HepG2 (cell line): ENCODE results near the gene PCNT. TPM values are rescaled to one million over a fixed set of nuclear protein-coding genes. Genes with fewer than 3 reads are reported as not detected.

Experiments
- ATAC-seq: fragments of 200-7000 bp; cut with Tn5 transposase; 3 replicates; pipeline ENCODE4 v1.9.1; 2020; ENCODE audit warnings: mild to moderate bottlenecking, moderate library complexity
- BruUV-seq: library from RNA; stranded (reverse); fragments of 400-500 nt; replicated peaks from 2 replicates; lab custom pipeline; 2021; lab: Mats Ljungman, UMichigan
- CTCF ChIA-PET: fragments of 300-600 bp; formaldehyde crosslinking; extraction: SDS; loops from one replicate; lab custom pipeline; 2021; ENCODE audit warnings: low total read pairs, inconsistent platforms, low intra/inter-chr PET ratio; lab: Yijun Ruan, JAX
- POLR2A ChIA-PET: fragments of 350-600 bp; sonication (Branson Sonifier 250); formaldehyde crosslinking; loops from one replicate; lab custom pipeline; 2020; ENCODE audit warnings: antibody characterized with exemption, inconsistent platforms; lab: Yijun Ruan, JAX
- DNase-seq: peaks from one replicate; pipeline ENCODE4 v3.0.0-alpha.2; 2015; ENCODE audit warnings: low spot score
- FAIRE-seq: peaks from 3 replicates; lab custom pipeline; 2011; peaks lifted over from hg19 to GRCh38; lab: Jason Lieb, UNC
- H2AFZ ChIP-seq: one replicate; pipeline ENCODE4 v1.6.1; 2011; ENCODE audit warnings: low read length, inconsistent platforms
- H3K27ac ChIP-seq: fragments of 300-600 bp; 3 replicates; pipeline ENCODE4 v1.8.0; 2011; ENCODE audit warnings: mixed run types, mild to moderate bottlenecking, mixed read lengths, low read length, inconsistent platforms; ENCODE audit not compliant: insufficient read depth; ENCODE audit errors: extremely low read length
- H3K27me3 ChIP-seq, 2 experiments: fragments of 200-600 bp in 1 of 2; 2 replicates in 1 of 2; 3 replicates in 1 of 2; pipeline versions ENCODE4 v1.6.0 to v1.8.0; 2011; ENCODE audit warnings: low read length in 2 of 2, mild to moderate bottlenecking in 2 of 2, moderate library complexity in 2 of 2, inconsistent platforms in 1 of 2; ENCODE audit not compliant: insufficient read depth in 2 of 2, control insufficient read depth in 1 of 2
- H3K36me3 ChIP-seq, 2 experiments: fragments of 200-600 bp in 1 of 2; replicated peaks in 1 of 2; 2 replicates in 1 of 2; 3 replicates in 1 of 2; pipeline versions ENCODE4 v1.5.1 to v1.8.0; 2011; ENCODE audit warnings: low read length in 2 of 2, inconsistent platforms in 1 of 2; ENCODE audit not compliant: insufficient read depth in 2 of 2, control insufficient read depth in 1 of 2
- H3K4me1 ChIP-seq: 2 replicates; pipeline ENCODE4 v1.5.1; 2012; ENCODE audit warnings: low read length, inconsistent platforms; ENCODE audit not compliant: insufficient read depth
- H3K4me2 ChIP-seq: 2 replicates; pipeline ENCODE4 v1.6.0; 2011; ENCODE audit warnings: low read depth, low read length, inconsistent platforms
- H3K4me3 ChIP-seq, 3 experiments: fragments of 200-600 bp in 1 of 3; sonication (generic), shearing (Covaris generic) in 1 of 3; replicated peaks in 1 of 3; 2 replicates each; pipeline ENCODE4 v1.5.1; 2011 to 2016; ENCODE audit warnings: low read length in 3 of 3, inconsistent platforms in 2 of 3, low read depth in 2 of 3, mild to moderate bottlenecking in 2 of 3, control low read depth in 1 of 3, mixed read lengths in 1 of 3; ENCODE audit not compliant: insufficient read depth in 1 of 3
- H3K79me2 ChIP-seq: one replicate; pipeline ENCODE4 v1.6.1; 2011; ENCODE audit warnings: low read length, inconsistent platforms; ENCODE audit not compliant: insufficient read depth
- H3K9ac ChIP-seq: 2 replicates; pipeline ENCODE4 v1.6.0; 2011; ENCODE audit warnings: mild to moderate bottlenecking, low read depth, low read length, inconsistent platforms; ENCODE audit not compliant: insufficient read depth
- H3K9me3 ChIP-seq: 2 replicates; pipeline ENCODE4 v1.5.1; 2012; ENCODE audit warnings: mild to moderate bottlenecking, low read length
- H4K20me1 ChIP-seq: 2 replicates; pipeline ENCODE4 v1.6.0; 2011; ENCODE audit warnings: inconsistent platforms, mild to moderate bottlenecking, low read length, moderate library complexity; ENCODE audit not compliant: insufficient read depth
- FOXC1 ChIP-seq: sonication (generic); formaldehyde crosslinking; IDR thresholded peaks from 2 replicates; pipeline ENCODE4 v1.8.0; 2022; ENCODE audit warnings: mild to moderate bottlenecking, missing genetic modification reagents, borderline replicate concordance
- HNRNPLL ChIP-seq: fragments of 200-400 bp; formaldehyde crosslinking; IDR thresholded peaks from 2 replicates; pipeline ENCODE4 v1.6.1; 2017; ENCODE audit warnings: mild to moderate bottlenecking, low read depth, low read length; ENCODE audit not compliant: poor library complexity, severe bottlenecking
- KDM3A ChIP-seq: IDR thresholded peaks from 2 replicates; pipeline ENCODE4 v1.6.1; 2018; ENCODE audit warnings: low read depth, missing compliant biosample characterization
- MED1 ChIP-seq: sonication (generic); formaldehyde crosslinking; IDR thresholded peaks from 2 replicates; pipeline ENCODE4 v1.4.0; 2020; ENCODE audit warnings: missing genetic modification reagents
- PHB2 ChIP-seq: fragments of 450-650 bp; IDR thresholded peaks from 2 replicates; pipeline ENCODE4 v1.6.1; 2018; ENCODE audit not compliant: partially characterized antibody
- RBM22 ChIP-seq: fragments of 200-400 bp; formaldehyde crosslinking; optimal IDR thresholded peaks from 2 replicates; pipeline ENCODE3; 2017; ENCODE audit warnings: mild to moderate bottlenecking, low read length, moderate library complexity
- ZNF101 ChIP-seq: sonication (generic); formaldehyde crosslinking; IDR thresholded peaks from 2 replicates; pipeline ENCODE4 v1.4.0; 2020; ENCODE audit warnings: mild to moderate bottlenecking, low read depth, missing genetic modification reagents, borderline replicate concordance
- ZNF136 ChIP-seq: sonication (generic); formaldehyde crosslinking; IDR thresholded peaks from 2 replicates; pipeline ENCODE4 v1.8.1; 2022; ENCODE audit warnings: low read depth, mild to moderate bottlenecking, moderate library complexity, missing genetic modification reagents
- WGBS: methylation state at CpG from one replicate; pipeline ENCODE4 v1.1.6; 2017; ENCODE audit warnings: low lambda C conversion rate; 5-methylcytosine and 5-hydroxymethylcytosine counted together
- in situ Hi-C: cut with HindIII; loops from 2 replicates; pipeline ENCODE4 v1.10.0; 2017; ENCODE audit warnings: low pct_unique_long_range_greater_than_20kb; ENCODE audit not compliant: extremely low pct_ligation_motif_present
- intact Hi-C: fragments of 100-400 bp; cut with micrococcal nuclease; formaldehyde crosslinking; loops from one replicate; pipeline ENCODE4 v1.10.0; 2022; ENCODE audit not compliant: unreplicated experiment
- polyA plus RNA-seq, 8 experiments: library from polyadenylated mRNA; depleted of rRNA in 3 of 8; stranded (reverse) in 7 of 8; unstranded in 1 of 8; fragments of >200 nt; fragmentation: Illumina TruSeq in 4 of 8; extraction: Trizol in 4 of 8; gene quantifications; 2 replicates each; pipeline versions ENCODE4 v1.2.1 to v1.2.3, GENCODE V29; 2011 to 2016; ENCODE audit warnings: low read depth in 4 of 8, missing spikeins in 1 of 8, mixed read lengths in 1 of 8; ENCODE audit not compliant: insufficient read depth in 1 of 8
- total RNA-seq, 5 experiments: library from RNA; depleted of rRNA; stranded (reverse); fragments of >200 nt; fragmentation: Illumina TruSeq; extraction: Trizol; gene quantifications; 2 replicates each; pipeline ENCODE4 v1.2.3, GENCODE V29; 2016; ENCODE audit warnings: low read depth in 1 of 5
- TF ChIP-seq, protein P1 (sequence below): sonication (generic); formaldehyde crosslinking; IDR thresholded peaks from 2 replicates; pipeline ENCODE4 v1.5.0; 2020; ENCODE audit warnings: missing genetic modification reagents
- TF ChIP-seq, protein P2 (sequence below): IDR thresholded peaks from 2 replicates; pipeline ENCODE4 v1.6.1; 2016; ENCODE audit warnings: low read depth, borderline replicate concordance

Gene PCNT
- total and polyA plus RNA-seq, 2 of the 13 experiments (the other 11 are each of a cell fraction or from before 2014, with no cell fraction given): 5.6 to 12.4 TPM

DNA sequence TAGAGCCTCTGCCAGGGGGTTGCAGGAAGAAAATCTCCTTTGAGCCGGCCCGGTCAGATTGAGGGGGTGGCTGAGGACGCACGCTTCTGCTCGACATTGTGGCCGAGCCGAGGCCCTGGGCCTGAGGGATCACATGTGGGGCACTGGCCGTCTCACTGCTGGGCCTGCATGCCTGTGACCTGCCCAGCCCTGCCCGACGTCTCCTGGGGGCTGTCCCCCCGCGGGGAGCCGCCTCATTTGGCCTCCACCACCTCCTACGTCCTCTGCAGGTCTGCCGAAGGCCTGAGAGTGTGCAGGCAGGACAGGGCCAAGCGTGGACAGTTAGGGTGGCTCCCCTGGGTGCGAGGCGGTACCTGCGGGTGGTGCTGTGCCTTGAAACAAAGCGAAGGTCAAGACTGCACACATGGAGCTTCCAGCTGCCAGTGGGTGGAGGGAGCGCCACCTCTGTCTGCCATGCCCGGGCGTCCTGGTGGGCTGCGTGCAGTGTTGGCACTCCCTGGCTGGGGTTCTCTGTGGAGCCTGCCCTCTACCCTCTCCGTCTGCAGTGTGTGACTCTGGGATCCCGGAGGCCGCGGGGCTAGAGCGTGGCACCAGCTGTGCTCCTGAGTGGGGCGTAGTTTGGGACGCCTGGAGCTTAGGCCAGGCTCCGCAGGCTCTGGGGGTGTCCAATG lies 51.7 kb downstream of the PCNT start:
- Histone ChIP-seq H3K9me3 (no peaks in the 10 kb centered on the region), H3K9ac (no peak overlapping the region), H4K20me1 (no peaks in the 10 kb centered on the region), H3K4me2 (no peak overlapping the region), H3K79me2 (peaks cover 7% of the 10 kb centered on the region), H3K27ac (no peak overlapping the region), H3K4me3 (no peak overlapping the region), H3K4me1 (no peaks in the 10 kb centered on the region), H3K36me3 (peaks cover 9 to 21% of the 10 kb centered on the region in 2 experiments; a peak in 4 of 5 replicates), H3K27me3 (no peaks in the 10 kb centered on the region), H2AFZ (no peak overlapping the region)
- intact Hi-C loops: no loop called here
- POLR2A ChIA-PET: no interaction called here
- DNase-seq: no peak
- no TSS peak for BruUV-seq
- 96% methylated on average over 14 of the region's 32 CpGs for WGBS
- FAIRE-seq: no peak
- no peak; the same call in 2 of the 3 replicates for ATAC-seq
- in situ Hi-C loops: no loop called here
- CTCF ChIA-PET: no interaction called here
- TF ChIP-seq MED1 (CRISPR knock-in tag) (no peak), ZNF136 (CRISPR knock-in tag) (no peak), RBM22 (no peak), FOXC1 (CRISPR knock-in tag) (no peak), HNRNPLL (no peak), ZNF101 (no peak), PHB2 (no peak), KDM3A (CRISPR knock-in tag) (no peak)
- TF ChIP-seq, protein P1, sequence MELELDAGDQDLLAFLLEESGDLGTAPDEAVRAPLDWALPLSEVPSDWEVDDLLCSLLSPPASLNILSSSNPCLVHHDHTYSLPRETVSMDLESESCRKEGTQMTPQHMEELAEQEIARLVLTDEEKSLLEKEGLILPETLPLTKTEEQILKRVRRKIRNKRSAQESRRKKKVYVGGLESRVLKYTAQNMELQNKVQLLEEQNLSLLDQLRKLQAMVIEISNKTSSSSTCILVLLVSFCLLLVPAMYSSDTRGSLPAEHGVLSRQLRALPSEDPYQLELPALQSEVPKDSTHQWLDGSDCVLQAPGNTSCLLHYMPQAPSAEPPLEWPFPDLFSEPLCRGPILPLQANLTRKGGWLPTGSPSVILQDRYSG: no peak
- TF ChIP-seq, protein P2, sequence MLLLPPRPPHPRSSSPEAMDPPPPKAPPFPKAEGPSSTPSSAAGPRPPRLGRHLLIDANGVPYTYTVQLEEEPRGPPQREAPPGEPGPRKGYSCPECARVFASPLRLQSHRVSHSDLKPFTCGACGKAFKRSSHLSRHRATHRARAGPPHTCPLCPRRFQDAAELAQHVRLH (CRISPR knock-in tag): no peak
